GM19351 (cell line): ENCODE results near the gene RCE1.

Experiments used
- ATAC-seq: cut with Tn5 transposase; IDR thresholded peaks from one replicate; pipeline ENCODE4 v1.9.1; 2021; ENCODE audit warnings: mild to moderate bottlenecking, moderate library complexity; ENCODE audit not compliant: unreplicated experiment

The RCE1 gene

GRCh38 chr11:66844496-66845142, 1.4 kb downstream of the RCE1 start:
- no peak for ATAC-seq

- ATAC-seq: no peak
Observed at GRCh38 chr11:66845143-66845875, 2.1 kb downstream of the RCE1 start.

GRCh38 chr11:66845876-66846212, 2.6 kb downstream of the RCE1 start:
- no peak for ATAC-seq

- ATAC-seq: no peak
Observed at GRCh38 chr11:66846671-66847091, 3.4 kb downstream of the RCE1 start.

GRCh38 chr11:66847461-66848232, 4.4 kb downstream of the RCE1 start:
- ATAC-seq: no peak

DNA sequence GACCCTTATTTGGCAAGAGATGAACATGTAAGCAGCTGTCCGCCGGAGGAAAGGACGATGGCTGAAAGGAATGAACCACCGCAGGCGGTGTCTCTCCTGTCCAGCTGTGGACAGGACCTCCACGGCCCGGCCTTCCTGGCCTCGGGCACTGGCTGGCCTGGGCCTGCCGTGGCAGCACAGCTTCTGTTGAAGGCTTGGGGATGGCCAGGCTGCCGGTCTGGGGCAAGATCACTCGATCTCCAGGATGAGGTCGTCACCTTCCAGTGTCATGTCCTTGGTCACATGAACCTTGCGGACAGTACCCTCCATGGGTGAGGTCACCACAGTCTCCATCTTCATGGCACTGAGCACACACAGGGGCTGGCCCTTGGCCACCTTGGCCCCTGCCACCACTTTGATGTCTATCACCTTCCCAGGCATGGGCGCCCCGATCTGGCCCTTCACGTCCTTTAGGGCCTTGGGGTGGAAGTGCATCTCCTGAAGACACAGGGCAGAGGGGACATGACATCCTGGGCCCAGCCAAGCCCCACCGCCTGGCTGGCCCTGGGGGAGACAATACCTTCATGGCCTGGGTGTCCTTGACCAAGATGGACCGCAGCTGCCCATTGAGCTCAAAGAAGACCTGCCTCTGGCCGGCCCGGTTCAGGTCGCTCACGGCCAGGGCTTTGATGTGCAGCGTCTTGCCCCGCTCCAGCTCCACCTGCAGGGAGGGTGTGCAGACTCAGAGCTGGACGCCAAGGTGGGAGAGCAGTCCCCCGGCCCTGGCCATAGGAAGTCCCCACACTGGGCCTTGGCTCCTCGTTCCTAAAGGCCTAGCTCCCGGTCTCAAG, 5.6 kb downstream of the RCE1 start:
- no peak for ATAC-seq

DNA sequence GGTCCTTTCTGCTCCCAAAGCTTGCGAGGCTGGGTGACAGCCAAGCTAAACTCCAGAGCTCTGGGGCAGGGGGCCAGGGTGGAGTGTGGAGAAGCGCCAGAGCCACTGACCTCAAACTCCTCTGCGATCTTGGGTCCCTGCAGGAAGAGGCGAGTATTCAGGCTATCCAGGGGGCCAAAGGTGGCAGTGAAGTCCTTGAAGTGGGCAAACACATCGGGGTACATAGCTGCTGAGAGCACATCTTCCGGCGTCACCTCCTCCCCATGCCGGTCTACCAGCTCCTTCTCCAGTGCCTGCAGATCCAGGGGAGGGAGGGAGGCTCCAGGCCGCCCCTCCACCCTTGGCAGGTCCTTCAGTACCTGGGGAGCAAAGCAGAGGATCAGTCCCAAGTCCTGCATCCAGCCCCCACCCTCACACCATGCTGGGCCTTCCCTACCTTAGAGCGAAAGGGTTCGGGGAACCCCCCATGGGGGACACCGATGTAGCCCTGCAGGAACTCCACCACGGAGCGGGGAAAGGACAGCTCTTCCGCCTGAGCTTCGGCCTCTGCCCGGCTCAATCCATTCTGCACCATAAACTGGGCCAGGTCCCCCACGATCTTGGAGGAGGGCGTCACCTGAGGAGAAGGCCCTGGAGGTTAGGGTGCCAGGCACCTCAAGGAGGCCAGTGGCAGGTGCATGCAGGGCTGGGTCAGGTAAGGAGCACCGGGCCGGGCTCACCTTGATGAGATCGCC, 6.4 kb downstream of the RCE1 start:
- no peak for ATAC-seq

DNA sequence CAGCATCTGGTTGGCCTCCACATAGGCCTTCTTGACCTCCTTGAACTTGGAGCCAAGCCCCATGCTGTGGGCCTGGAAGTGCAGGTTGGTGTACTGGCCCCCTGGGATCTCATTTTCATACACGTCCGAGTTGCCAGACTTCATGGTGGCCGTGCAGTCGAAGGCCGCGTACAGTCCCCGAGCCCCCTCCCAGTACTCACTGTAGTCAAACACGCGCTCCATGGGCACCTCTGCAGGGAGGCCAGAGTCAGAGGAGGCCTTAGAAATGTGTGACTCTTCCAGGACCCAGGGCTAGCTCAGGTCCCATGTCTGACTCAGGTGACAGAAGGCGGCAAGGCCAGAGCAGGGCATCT, 7.0 kb downstream of the RCE1 start:
- ATAC-seq: no peak

DNA sequence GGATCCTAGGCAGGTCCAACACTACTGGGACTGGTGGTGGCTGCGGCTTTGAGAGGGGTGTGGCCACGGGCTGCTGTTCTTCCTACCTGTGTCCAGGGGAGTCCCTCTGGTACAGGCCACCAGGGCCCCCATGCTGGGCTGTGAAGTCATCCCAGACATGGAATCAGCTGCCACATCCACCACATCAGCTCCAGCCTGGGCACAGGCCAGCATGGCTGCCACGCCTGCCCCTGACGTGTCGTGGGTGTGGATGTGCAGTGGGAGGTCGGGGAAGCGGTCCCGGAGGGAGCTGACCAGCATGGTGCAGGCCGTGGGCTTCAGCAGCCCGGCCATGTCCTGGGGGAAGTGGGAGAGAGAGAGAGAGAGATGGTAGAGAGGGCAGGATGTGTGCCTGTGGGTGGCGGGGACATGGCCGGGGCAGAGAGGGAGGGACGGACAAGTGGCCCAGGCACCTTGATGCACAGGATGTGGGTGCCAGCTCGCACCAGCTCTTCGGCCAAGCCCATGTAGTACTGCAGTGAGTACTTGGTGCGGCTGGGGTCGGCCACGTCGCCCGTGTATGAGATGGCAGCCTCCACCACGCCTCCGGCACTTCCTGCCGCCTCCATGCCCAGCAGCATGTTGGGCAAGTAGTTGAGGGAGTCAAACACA, 7.5 kb downstream of the RCE1 start:
- no peak for ATAC-seq

- ATAC-seq: no peak
Observed at GRCh38 chr11:66851239-66851596, 8.0 kb downstream of the RCE1 start.

DNA sequence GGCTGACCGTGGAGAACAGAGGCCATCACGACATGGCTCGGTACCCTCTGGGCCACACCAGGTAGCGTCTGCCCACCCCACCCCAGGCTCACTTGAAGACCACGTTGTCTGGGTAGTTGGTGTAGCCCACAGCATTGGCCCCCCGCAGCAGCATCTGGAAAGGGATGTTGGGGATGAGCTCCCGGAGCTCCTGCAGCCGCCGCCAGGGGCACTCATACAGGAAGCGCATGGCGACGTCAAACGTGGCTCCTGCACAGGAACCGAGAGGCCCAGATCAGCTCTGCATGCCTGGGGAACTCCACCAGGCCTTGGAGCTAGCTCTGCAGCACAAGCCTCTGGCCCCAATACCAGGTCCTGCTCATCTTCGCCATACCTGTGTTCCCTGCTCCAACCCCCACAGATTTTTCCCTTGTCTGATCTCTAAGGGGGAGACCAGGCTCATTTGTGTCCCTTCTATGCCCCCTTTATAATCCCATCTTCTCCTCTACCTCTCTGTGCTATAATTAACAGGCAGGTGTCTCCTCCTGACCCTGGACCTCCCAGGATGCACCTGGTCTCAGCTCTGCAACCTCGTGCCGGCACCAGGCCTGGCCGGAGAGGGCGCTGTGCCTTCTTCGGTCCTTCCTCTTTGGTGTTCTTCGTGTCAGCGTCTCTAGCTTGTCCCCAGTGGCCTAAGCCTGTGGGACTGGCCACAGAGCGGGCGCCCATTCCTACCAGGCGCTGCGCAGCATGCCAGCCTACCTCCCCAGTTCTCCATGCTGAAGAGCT, 8.6 kb downstream of the RCE1 start:
- ATAC-seq: no peak

GRCh38 chr11:66852466-66853241, 9.4 kb downstream of the RCE1 start:
- ATAC-seq: no peak

DNA sequence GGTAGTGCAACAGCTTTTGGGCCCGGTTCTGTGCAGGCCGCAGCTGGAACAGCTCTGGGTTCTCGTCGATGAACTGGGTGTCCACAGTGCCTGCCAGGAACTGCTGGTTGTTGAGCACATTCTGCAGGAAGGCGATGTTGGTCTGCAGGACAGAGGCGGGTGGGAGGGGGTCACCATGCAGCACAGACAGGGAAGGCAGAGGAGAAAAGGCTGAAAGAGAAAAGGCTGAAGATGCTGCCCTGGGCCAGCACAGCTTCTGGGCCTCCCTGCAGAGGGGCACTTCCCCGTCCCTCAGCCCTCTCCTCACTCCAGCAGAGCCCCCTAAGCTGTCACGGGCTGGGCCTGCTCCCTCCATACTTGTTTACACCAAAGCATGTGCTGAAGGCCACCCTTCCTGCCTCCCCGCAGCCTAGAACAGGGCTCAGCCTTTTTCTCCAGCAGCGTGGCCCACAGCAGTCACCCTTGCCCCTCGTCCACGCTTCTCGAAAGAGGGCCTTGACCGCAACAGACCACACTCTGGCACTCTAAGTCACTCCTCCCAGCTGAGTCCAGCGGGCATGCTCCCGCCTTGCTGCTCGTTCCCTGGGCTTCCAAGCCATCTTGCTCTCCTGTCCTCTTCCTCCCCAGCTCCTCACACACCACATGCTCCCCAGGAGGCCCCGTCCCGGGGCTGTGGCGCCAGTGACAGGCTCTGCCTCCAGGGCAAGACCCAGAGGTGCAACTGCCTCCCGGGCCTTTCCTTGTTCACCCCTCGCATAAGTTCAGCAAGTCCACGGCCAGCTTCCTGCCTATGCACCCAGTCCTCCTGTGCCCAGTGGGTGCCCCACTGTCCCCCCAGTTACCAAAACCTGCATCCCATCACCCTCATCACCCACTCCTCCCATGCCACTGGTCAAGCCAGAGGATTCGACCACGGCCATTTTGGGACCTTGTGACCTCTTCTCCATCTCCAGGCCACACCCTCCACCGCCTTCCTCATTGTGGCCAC, 10.3 kb downstream of the RCE1 start:
- no peak for ATAC-seq

GRCh38 chr11:66854231-66854661, 11.0 kb downstream of the RCE1 start:
- ATAC-seq: no peak

- ATAC-seq: no peak
Observed at GRCh38 chr11:66854729-66855211, 11.5 kb downstream of the RCE1 start.

- ATAC-seq: peak; percentile 73
Observed at GRCh38 chr11:66855574-66856495, 12.6 kb downstream of the RCE1 start.
